Anterior cingulate cortex (tissue), 58 donors: Measurements from ENCODE around the gene IVD.

ENCODE experiments used
- DNase-seq, 58 donors: peaks; one replicate each; lab custom pipeline; 2025; lab: John Stamatoyannopoulos, UW

IVD gene

GRCh38 chr15:40436892-40437751 lies 31.5 kb downstream of the IVD start:
- no peak for DNase-seq

GRCh38 chr15:40437752-40438687 lies 32.4 kb downstream of the IVD start:
- no peak for DNase-seq

GRCh38 chr15:40438712-40439111 lies 33.1 kb downstream of the IVD start:
- no peak for DNase-seq

GRCh38 chr15:40439461-40439959 lies 33.9 kb downstream of the IVD start:
- peak in 6 of 58 donors; percentile 14 to 56 (median 30) for DNase-seq

- peak in 32 of 58 donors; percentile 16 to 70 (median 42) for DNase-seq
Measured at GRCh38 chr15:40439960-40440742, 34.6 kb downstream of the IVD start.

- DNase-seq: peak; percentile 79 to 99 (median 96)
Measured at GRCh38 chr15:40440743-40441564, 35.4 kb downstream of the IVD start, which contains the start of gene BAHD1. Gene BAHD1 (plus strand): TSS chr15:40440953. CDS start chr15:40458465, 17,512 bp downstream.

- peak in 9 of 58 donors; percentile 4 to 38 (median 21) for DNase-seq
Measured at GRCh38 chr15:40441565-40442531, 36.3 kb downstream of the IVD start.

- no peak for DNase-seq
Measured at GRCh38 chr15:40443255-40443654, 37.7 kb downstream of the IVD start.

- no peak for DNase-seq
Measured at GRCh38 chr15:40443846-40444245, 38.3 kb downstream of the IVD start.

GRCh38 chr15:40444736-40445135 lies 39.1 kb downstream of the IVD start:
- no peak for DNase-seq

- no peak for DNase-seq
Measured at GRCh38 chr15:40445421-40445922, 39.9 kb downstream of the IVD start.

GRCh38 chr15:40446144-40446543 lies 40.5 kb downstream of the IVD start:
- no peak for DNase-seq

- DNase-seq: no peak
Measured at GRCh38 chr15:40448354-40448753, 42.8 kb downstream of the IVD start.

- DNase-seq: no peak
Measured at GRCh38 chr15:40449275-40449674, 43.7 kb downstream of the IVD start.

- no peak for DNase-seq
Measured at GRCh38 chr15:40450047-40450446, 44.5 kb downstream of the IVD start.

- no peak for DNase-seq
Measured at GRCh38 chr15:40451527-40452158, 46.0 kb downstream of the IVD start.
